ENCODE data around the gene TRAPPC12.

TRAPPC12 gene

DNA sequence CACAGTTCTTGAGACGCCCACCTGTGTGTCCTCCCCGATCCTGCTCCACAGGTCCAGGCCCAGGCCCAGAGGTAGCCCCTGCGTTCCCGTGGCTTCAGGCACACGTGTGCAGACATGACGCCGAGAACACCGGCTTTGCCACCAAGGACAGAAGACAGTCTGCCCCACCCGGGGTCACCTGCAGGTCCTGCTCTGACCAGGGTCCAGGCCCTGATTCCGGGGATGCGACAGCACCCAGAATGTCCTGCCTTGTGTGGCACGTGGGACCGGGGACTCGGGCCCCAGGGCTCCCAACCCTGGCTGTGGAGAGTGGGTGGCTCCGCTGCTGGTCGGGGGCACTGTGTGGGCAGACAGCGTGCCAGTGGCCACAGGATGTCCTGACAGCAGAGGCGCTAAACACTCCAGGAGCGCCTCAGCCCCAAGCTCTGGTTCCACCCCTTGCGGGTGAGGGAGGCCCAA, 102.9 kb downstream of the TRAPPC12 start:
- no peak for DNase-seq (ENCODE audit: low read depth)
- TF ChIP-seq, protein P1, sequence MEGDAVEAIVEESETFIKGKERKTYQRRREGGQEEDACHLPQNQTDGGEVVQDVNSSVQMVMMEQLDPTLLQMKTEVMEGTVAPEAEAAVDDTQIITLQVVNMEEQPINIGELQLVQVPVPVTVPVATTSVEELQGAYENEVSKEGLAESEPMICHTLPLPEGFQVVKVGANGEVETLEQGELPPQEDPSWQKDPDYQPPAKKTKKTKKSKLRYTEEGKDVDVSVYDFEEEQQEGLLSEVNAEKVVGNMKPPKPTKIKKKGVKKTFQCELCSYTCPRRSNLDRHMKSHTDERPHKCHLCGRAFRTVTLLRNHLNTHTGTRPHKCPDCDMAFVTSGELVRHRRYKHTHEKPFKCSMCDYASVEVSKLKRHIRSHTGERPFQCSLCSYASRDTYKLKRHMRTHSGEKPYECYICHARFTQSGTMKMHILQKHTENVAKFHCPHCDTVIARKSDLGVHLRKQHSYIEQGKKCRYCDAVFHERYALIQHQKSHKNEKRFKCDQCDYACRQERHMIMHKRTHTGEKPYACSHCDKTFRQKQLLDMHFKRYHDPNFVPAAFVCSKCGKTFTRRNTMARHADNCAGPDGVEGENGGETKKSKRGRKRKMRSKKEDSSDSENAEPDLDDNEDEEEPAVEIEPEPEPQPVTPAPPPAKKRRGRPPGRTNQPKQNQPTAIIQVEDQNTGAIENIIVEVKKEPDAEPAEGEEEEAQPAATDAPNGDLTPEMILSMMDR (conservative IDR thresholded peaks at IDR 0.05; ENCODE audit: control insufficient read depth, insufficient read depth, low read depth, low read length) = no peak
- H3K4me3 ChIP-seq (ENCODE audit: control insufficient read depth, low read depth, low read length) = no peak overlapping the region

DNA sequence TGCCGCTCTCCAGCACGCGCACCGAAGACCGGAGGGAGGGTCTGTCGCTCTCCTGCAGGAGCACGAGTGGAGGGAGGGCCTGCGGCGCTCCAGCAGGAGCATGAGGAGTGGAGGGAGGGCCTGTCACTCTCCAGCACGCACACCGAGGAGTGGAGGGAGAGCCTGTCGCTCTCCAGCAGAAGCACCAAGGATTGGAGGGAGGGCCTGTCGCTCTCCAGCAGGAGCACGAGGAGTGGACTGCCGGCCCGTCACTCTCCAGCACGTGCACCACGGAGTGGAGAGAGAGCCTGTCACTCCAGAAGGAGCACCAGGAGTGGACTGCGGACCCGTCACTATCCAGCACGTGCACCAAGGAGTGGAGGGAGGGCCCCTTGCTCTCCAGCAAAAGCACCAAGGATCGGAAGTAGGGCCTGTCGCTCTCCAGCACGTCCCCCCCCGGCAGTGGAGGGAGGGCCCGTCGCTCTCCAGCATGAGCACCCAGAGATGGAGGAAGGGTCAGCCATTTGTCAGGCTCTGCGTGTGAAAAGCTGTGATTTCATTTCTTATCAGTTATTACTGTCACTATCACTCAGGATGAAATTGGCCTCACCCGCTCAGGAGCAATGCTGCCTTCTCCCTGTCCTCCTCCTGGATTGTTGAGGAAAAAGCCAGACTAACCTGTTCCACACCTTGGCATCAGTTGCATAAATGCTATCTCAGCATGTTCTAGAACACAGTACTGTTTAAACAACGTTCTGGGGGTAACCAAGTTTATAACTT, 103.9 kb downstream of the TRAPPC12 start:
- DNase-seq (ENCODE audit: low read depth) = peak; percentile 98
- TF ChIP-seq, protein P1 (conservative IDR thresholded peaks at IDR 0.05; ENCODE audit: control insufficient read depth, insufficient read depth, low read depth, low read length) = no peak
- no peak overlapping the region for H3K4me3 ChIP-seq (ENCODE audit: control insufficient read depth, low read depth, low read length)

DNA sequence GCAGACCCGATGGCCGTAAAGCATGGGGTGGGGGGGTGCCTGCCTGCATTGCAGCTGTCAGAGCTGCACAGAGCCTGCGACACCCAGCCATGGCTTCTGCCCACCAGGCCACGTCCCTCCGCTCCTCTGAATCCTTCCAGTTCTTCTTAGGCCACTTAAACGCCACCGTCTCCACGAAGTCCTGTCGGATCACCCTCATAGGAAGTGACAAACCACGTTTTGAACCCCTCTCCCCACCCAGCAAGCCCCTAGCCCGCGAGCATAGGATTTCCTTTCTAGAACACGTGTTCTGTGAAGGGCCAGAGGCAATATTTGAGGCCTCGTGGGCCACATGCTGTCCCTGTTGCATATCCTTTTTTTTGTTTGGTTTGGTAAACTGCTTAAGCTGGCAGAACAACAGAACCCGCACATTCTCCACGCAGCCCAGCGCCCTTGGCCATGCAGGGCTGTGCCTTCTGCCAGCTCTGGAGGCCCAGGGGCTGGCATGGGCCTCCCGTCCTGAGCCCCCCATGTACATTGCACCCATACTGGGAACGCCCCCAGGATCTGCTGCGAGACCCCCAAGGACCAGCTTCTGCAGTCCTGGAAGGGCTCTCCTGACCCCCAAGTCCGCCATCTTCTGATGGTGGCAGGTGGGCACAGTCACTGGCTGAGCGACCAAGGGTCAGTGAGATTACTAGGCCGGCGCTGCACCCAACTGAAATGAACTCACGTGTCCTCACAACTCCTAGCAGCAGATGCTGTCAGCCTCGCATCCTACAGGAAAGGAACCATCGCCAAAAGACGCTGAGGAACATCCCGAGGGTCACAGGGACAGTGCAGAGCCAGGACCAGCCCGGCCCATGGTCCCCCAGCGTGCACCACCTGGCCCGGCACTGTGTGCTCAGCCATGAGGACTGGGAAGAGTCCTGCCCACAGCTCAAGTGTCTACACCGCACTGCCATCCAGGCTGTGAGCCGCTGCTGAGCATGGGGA, 104.8 kb downstream of the TRAPPC12 start:
- H3K4me3 ChIP-seq (ENCODE audit: control insufficient read depth, low read depth, low read length) = no peak overlapping the region
- DNase-seq (ENCODE audit: low read depth) = no peak

DNA sequence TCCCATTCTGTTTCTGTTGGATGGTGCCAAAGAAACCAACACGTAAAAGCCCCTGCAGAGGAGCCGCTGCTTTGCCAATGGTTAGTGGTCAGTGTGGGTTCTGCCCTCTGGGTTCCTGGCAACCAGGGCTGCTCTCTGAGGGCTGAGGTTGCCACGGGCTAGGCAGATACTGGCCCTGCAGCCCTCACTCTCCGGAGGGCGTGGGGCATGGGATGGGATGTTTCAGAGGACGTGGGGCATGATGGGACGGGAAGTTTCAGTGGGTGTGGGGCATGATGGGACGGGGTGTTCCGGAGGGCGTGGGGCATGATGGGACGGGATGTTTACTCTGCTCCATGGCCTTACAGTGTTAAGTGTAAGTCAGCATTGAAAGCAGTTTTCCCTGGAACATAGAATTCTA, 105.7 kb downstream of the TRAPPC12 start:
- no peak overlapping the region for H3K4me3 ChIP-seq (ENCODE audit: control insufficient read depth, low read depth, low read length)
- TF ChIP-seq, protein P1 (conservative IDR thresholded peaks at IDR 0.05; ENCODE audit: control insufficient read depth, insufficient read depth, low read depth, low read length) = no peak
- DNase-seq (ENCODE audit: low read depth) = no peak

More for the DNA sequence above, 104.8 kb downstream of the TRAPPC12 start:
- TF ChIP-seq, protein P1 (conservative IDR thresholded peaks at IDR 0.05; ENCODE audit: control insufficient read depth, insufficient read depth, low read depth, low read length) = no peak

DNA sequence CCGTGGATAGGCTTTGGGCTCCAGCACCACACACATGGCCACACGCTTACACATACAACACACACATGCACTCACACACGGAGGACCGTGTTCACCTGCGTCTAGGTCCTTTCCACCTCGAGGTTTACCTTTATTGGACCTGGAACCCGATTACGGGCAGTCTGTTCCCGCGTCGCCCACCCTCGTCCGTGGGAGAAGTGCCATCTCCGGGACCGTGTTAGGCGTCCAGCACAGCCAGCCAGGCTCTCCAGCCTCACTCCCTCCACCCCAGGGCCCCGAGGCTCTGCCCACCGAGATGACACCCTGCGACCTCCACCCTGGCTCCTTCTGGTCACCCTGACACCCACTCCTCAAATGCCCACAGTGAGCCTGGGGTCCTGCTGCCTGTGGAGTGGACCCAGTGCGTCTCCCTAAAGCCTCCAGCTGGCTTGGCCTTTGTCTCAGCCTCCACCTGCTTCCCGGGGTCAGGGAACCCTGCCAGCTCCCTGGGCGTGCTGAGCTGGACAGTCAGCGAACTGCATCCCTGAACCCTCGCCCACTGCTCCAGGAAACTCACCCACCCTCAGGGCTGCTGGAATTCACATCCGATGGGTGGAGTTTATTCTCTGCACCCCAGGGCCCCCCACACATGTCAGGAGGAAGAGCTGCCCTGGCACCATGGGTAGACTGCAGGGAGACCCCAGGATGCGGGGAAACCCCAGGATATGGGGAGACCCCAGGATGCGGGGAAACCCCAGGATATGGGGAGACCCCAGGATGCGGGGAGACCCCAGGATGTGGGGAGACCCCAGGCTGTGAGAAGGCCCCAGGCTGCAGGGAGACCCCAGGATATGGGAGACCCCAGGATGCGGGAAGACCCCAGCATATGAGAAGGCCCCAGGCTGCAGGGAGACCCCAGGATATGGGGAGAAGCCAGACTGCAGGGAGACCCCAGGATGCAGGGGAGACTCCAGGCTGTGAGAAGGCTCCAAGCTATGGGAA, 106.8 kb downstream of the TRAPPC12 start:
- no peak for DNase-seq (ENCODE audit: low read depth)
- H3K4me3 ChIP-seq (ENCODE audit: control insufficient read depth, low read depth, low read length) = no peak overlapping the region
- TF ChIP-seq, protein P1 (conservative IDR thresholded peaks at IDR 0.05; ENCODE audit: control insufficient read depth, insufficient read depth, low read depth, low read length) = no peak

DNA sequence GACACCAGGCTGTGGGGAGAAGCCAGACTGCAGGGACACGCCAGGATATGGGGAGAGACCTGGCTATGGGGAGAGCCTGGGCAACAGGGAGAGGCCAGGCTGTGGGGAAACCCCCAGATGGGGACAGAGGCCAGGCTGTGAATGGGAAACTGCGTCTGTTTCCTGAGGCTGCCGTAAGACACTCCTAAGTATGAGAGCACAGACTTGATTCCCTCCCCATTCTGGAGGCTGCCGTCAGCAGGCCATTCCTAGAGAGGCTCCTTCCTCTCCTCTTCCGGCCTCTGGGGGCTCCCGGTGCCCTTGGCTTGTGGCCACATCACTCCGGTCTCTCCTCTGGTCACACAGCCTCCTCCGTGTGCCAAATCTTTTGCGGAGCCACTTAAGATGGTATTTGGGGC, 107.5 kb downstream of the TRAPPC12 start:
- H3K4me3 ChIP-seq (ENCODE audit: control insufficient read depth, low read depth, low read length) = no peak overlapping the region
- TF ChIP-seq, protein P1 (conservative IDR thresholded peaks at IDR 0.05; ENCODE audit: control insufficient read depth, insufficient read depth, low read depth, low read length) = no peak
- peak; percentile 34 for DNase-seq (ENCODE audit: low read depth)

Data from fibroblast of mammary gland (primary cell).